ENCODE results near the gene KIAA1210. TPM values are rescaled to one million over a fixed set of nuclear protein-coding genes. Genes with fewer than 3 reads are reported as not detected.

The KIAA1210 gene
- total and polyA plus RNA-seq, 2 of the 8 experiments (the other 6 are each of a cell fraction or from before 2014, with no cell fraction given): 0.02 TPM; not detected in 1

GRCh38 chrX:119042040-119042439, 85.6 kb downstream of the KIAA1210 start:
- Histone ChIP-seq H2AK5ac (ENCODE audit: low read depth, low read length) (no peak overlapping the region), H3K23me2 (ENCODE audit: low read depth, low read length) (no peaks in the 10 kb centered on the region), H3K4me1 (replicated peaks in 1 of 4; ENCODE audit: control insufficient read depth in 3 of 4, insufficient read depth in 4 of 4, low read length in 3 of 4) (no peaks in the 10 kb centered on the region), H3K27ac (ENCODE audit: low read depth, low read length) (no peak overlapping the region), H3K4ac (replicated peaks; ENCODE audit: insufficient read length, low read depth, low read length) (no peak overlapping the region), H3K9me3 (ENCODE audit: insufficient read depth in 2 of 2, low read depth in 1 of 2, low read length in 1 of 2) (no peaks in the 10 kb centered on the region), H4K20me1 (replicated peaks in 1 of 2; ENCODE audit: control insufficient read depth in 1 of 2, insufficient read depth in 2 of 2, low read length in 2 of 2) (no peaks in the 10 kb centered on the region), H3K23ac (ENCODE audit: insufficient read length) (no peak overlapping the region), H2BK120ac (replicated peaks; ENCODE audit: low read depth, low read length) (no peak overlapping the region), H3K9ac (replicated peaks in 1 of 4; ENCODE audit: extremely low read depth in 1 of 4, low read depth in 3 of 4, low read length in 3 of 4) (no peak overlapping the region), H4K5ac (ENCODE audit: insufficient read length, low read depth, low read length) (no peak overlapping the region), H4K91ac (replicated peaks; ENCODE audit: insufficient read length, low read length) (no peak overlapping the region), H3K79me1 (ENCODE audit: low read depth, low read length) (no peaks in the 10 kb centered on the region), H2BK5ac (ENCODE audit: low read depth, low read length) (no peak overlapping the region), H3K27me3 (replicated peaks in 1 of 4; ENCODE audit: control insufficient read depth in 3 of 4, extremely low read depth in 1 of 4, insufficient read depth in 3 of 4, low read length in 3 of 4) (no peaks in the 10 kb centered on the region), H2AFZ (ENCODE audit: low read length) (no peak overlapping the region), H3K4me3 (ENCODE audit: extremely low read depth in 1 of 4, insufficient read depth in 2 of 4, low read depth in 3 of 4, low read length in 4 of 4) (no peak overlapping the region), H3K14ac (ENCODE audit: insufficient read length) (no peak overlapping the region), H3K79me2 (ENCODE audit: control insufficient read depth in 1 of 2, insufficient read depth in 2 of 2, low read length in 2 of 2) (no peaks in the 10 kb centered on the region), H2BK20ac (ENCODE audit: low read length) (no peak overlapping the region), H3K4me2 (ENCODE audit: insufficient read depth in 1 of 2, low read depth in 2 of 2, low read length in 2 of 2) (no peak overlapping the region), H3K56ac (replicated peaks; ENCODE audit: insufficient read length, low read depth, low read length) (no peak overlapping the region), H4K8ac (ENCODE audit: extremely low read depth, insufficient read depth, low read length) (no peak overlapping the region), H2BK12ac (ENCODE audit: low read depth, low read length) (no peak overlapping the region), H3K18ac (ENCODE audit: extremely low read depth, low read length) (no peak overlapping the region), H3K36me3 (ENCODE audit: control insufficient read depth in 2 of 4, insufficient read depth in 4 of 4, low read length in 3 of 4) (no peaks in the 10 kb centered on the region), H2BK15ac (ENCODE audit: low read length) (no peak overlapping the region)
- ChIA-PET CTCF (ENCODE audit: partially characterized antibody) (no interaction called here), POLR2A (ENCODE audit: partially characterized antibody) (no interaction called here)
- no peak for FAIRE-seq
- WGBS, 2 experiments (ENCODE audit: extremely low coverage in 1 of 2, insufficient coverage in 1 of 2, insufficient read length in 1 of 2, insufficient replicate concordance in 2 of 2, low coverage in 1 of 2, low lambda C conversion rate in 2 of 2, missing lambda C conversion rate in 1 of 2): 100% methylated on average over 3 of the region's 3 CpGs; no CpG with 5 or more reads in 1 of the 2 experiments
- DNase-seq (ENCODE audit: low read depth in 1 of 2, low spot score in 2 of 2): no peak
- TF ChIP-seq SIX5 (IDR thresholded peaks at IDR 0.05; ENCODE audit: low read depth, low read length) (no peak), TEAD4 (IDR thresholded peaks at IDR 0.05; ENCODE audit: low read depth, low read length) (no peak), PHF8 (conservative IDR thresholded peaks at IDR 0.05; ENCODE audit: low read depth, low read length) (no peak), GABPA (IDR thresholded peaks at IDR 0.05; ENCODE audit: borderline replicate concordance, insufficient read depth, low read length) (no peak), ATF3 (IDR thresholded peaks at IDR 0.05; ENCODE audit: insufficient read depth, low read depth, low read length) (no peak), TBP (IDR thresholded peaks at IDR 0.05; ENCODE audit: low read depth, low read length) (no peak), EZH2 (IDR thresholded peaks at IDR 0.05; ENCODE audit: low read depth, low read length, severe bottlenecking) (no peak), JUND (IDR thresholded peaks at IDR 0.05; ENCODE audit: low read length) (no peak), TAF7 (optimal IDR thresholded peaks at IDR 0.05; ENCODE audit: borderline replicate concordance, low read depth, low read length) (no peak), KDM4A (IDR thresholded peaks at IDR 0.05; ENCODE audit: low read depth, low read length, severe bottlenecking) (no peak)
- TF ChIP-seq, protein P1, sequence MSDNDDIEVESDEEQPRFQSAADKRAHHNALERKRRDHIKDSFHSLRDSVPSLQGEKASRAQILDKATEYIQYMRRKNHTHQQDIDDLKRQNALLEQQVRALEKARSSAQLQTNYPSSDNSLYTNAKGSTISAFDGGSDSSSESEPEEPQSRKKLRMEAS (IDR thresholded peaks at IDR 0.05): no peak

Data from H1 (cell line).